ENCODE results near the gene ACTR10.

DNA sequence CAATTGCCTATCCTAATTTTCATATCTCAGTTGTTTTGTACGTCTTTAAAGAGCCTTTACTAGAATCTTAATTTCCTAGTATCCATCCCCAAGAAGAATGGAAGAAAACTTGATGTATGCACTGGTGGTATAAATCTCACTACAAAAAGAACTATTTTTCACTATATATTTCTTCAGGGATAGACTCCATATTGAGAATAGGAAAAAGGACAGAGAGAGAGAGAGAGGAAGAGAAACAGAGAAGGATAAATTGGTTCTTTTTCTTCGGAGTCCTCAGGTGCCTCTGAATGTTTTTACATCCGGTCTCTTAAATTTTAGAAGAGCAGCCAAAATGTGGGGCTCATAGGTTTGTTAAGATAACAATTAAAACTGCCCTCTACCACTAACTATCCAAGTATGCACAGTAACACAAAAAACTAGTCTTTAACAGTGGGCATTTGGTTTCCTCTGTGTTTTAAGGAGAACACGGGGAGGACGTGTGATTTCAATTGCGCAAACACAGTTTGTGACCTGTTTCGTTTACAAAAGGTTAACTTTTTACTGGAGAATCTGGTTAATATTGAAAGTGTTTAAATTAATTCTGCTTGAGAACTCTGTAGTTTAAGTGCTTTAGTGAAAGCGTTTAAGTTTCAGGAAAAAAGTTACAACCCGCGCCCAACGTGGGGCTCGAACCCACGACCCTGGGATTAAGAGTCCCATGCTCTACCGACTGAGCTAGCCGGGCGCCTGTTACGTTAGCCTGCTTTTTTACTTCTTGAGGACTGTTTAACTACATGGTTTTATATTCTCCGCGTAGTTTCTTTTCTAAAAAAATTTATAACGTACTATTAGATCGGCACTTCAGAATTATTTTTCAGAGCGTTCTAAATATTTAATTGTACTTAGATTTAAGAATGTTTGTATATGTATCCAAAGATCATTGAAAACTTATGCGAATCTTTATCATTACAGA, 39.6 kb downstream of the ACTR10 start:
- peak in 1 of 2 donors; percentile 16 for TF ChIP-seq POLR2A (IDR thresholded peaks at IDR 0.05)
- TF ChIP-seq, protein P1, sequence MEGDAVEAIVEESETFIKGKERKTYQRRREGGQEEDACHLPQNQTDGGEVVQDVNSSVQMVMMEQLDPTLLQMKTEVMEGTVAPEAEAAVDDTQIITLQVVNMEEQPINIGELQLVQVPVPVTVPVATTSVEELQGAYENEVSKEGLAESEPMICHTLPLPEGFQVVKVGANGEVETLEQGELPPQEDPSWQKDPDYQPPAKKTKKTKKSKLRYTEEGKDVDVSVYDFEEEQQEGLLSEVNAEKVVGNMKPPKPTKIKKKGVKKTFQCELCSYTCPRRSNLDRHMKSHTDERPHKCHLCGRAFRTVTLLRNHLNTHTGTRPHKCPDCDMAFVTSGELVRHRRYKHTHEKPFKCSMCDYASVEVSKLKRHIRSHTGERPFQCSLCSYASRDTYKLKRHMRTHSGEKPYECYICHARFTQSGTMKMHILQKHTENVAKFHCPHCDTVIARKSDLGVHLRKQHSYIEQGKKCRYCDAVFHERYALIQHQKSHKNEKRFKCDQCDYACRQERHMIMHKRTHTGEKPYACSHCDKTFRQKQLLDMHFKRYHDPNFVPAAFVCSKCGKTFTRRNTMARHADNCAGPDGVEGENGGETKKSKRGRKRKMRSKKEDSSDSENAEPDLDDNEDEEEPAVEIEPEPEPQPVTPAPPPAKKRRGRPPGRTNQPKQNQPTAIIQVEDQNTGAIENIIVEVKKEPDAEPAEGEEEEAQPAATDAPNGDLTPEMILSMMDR (IDR thresholded peaks at IDR 0.05), result no peak
- no peak for TF ChIP-seq EP300 (IDR thresholded peaks at IDR 0.05)

Measured in gastroesophageal sphincter (tissue), 3 donors.